ENCODE measurements around the gene SNAPC1. TPM values are rescaled to one million over a fixed set of nuclear protein-coding genes. Genes with fewer than 3 reads are reported as not detected.

Gene SNAPC1
- total RNA-seq, 3 donors from 2014 or later = 2.0 to 4.8 (median 2.5) TPM

- Histone ChIP-seq H3K4me1 (ENCODE audit: low read depth) (no peaks in the 10 kb centered on the region), H3K36me3 (ENCODE audit: low read depth) (peaks cover 7% of the 10 kb centered on the region), H3K4me3 (no peak overlapping the region), H3K9me3 (no peaks in the 10 kb centered on the region)
- DNase-seq = peak in 1 of 3 donors; percentile 49
- no peak for TF ChIP-seq CTCF (IDR thresholded peaks at IDR 0.05)
- ATAC-seq = no peak
- intact Hi-C loops (cut with DNase I, micrococcal nuclease) = no loop called here
Observed at GRCh38 chr14:61730756-61731373, 31.4 kb upstream of the SNAPC1 start.

- no peak overlapping the region for H3K4me3 ChIP-seq
- peaks cover 11% of the 10 kb centered on the region for H3K36me3 ChIP-seq (ENCODE audit: low read depth)
- no peaks in the 10 kb centered on the region for H3K9me3 ChIP-seq
- no peaks in the 10 kb centered on the region for H3K4me1 ChIP-seq (ENCODE audit: low read depth)
- no peak for DNase-seq
- TF ChIP-seq CTCF (IDR thresholded peaks at IDR 0.05) = no peak
- intact Hi-C loops (cut with DNase I, micrococcal nuclease) = no loop called here
- no peak for ATAC-seq
Observed at GRCh38 chr14:61733972-61734371, 28.2 kb upstream of the SNAPC1 start.

- peaks cover 11% of the 10 kb centered on the region for H3K36me3 ChIP-seq (ENCODE audit: low read depth)
- ATAC-seq = no peak
- intact Hi-C loops (cut with DNase I, micrococcal nuclease) = no loop called here
Observed at GRCh38 chr14:61736751-61737150, 25.5 kb upstream of the SNAPC1 start.

GRCh38 chr14:61737915-61738314 lies 24.3 kb upstream of the SNAPC1 start:
- intact Hi-C loops (cut with DNase I, micrococcal nuclease) = no loop called here
- ATAC-seq (no peak), DNase-seq (no peak)
- no peak for TF ChIP-seq CTCF (IDR thresholded peaks at IDR 0.05)
- Histone ChIP-seq H3K4me3 (no peak overlapping the region), H3K36me3 (ENCODE audit: low read depth) (peaks cover 11% of the 10 kb centered on the region), H3K9me3 (no peaks in the 10 kb centered on the region), H3K4me1 (ENCODE audit: low read depth) (no peaks in the 10 kb centered on the region)

More at GRCh38 chr14:61736751-61737150, 25.5 kb upstream of the SNAPC1 start:
- no peaks in the 10 kb centered on the region for H3K9me3 ChIP-seq
- no peak overlapping the region for H3K4me3 ChIP-seq
- TF ChIP-seq CTCF (IDR thresholded peaks at IDR 0.05) = no peak
- H3K4me1 ChIP-seq (ENCODE audit: low read depth) = no peaks in the 10 kb centered on the region
- DNase-seq = no peak

- Histone ChIP-seq H3K4me3 (no peak overlapping the region), H3K9me3 (no peaks in the 10 kb centered on the region), H3K36me3 (ENCODE audit: low read depth) (peaks cover 8% of the 10 kb centered on the region), H3K4me1 (ENCODE audit: low read depth) (no peaks in the 10 kb centered on the region)
- no peak for TF ChIP-seq CTCF (IDR thresholded peaks at IDR 0.05)
- intact Hi-C loops (cut with DNase I, micrococcal nuclease) = no loop called here
- no peak for DNase-seq
- no peak for ATAC-seq
Observed at GRCh38 chr14:61739133-61739532, 23.1 kb upstream of the SNAPC1 start.

GRCh38 chr14:61742371-61742770 lies 19.8 kb upstream of the SNAPC1 start:
- TF ChIP-seq CTCF (IDR thresholded peaks at IDR 0.05) = no peak
- peaks cover 4% of the 10 kb centered on the region for H3K36me3 ChIP-seq (ENCODE audit: low read depth)
- DNase-seq = no peak
- intact Hi-C loops (cut with DNase I, micrococcal nuclease) = no loop called here
- H3K4me1 ChIP-seq (ENCODE audit: low read depth) = peaks cover 3% of the 10 kb centered on the region
- H3K9me3 ChIP-seq = no peaks in the 10 kb centered on the region
- H3K4me3 ChIP-seq = no peak overlapping the region
- peak; percentile 77 for ATAC-seq
